HL-60 (cell line): Measurements from ENCODE around the gene HIPK4.
"Not testable (repeated sequence)": the region's sequence is repeated elsewhere in the genome, so short reads cannot be mapped to it uniquely, and the experiment has no call there.

Experiments
- DNase-seq, 2 experiments: peaks; one replicate each; pipeline ENCODE4 v3.0.0-alpha.2; 2010 to 2020; ENCODE audit warnings: low read depth in 1 of 2, low spot score in 1 of 2
- H3K27ac ChIP-seq: fragments of 250-450 bp; sonication (Bioruptor Pico); replicated peaks from 2 replicates; pipeline ENCODE4 v1.5.1; 2020; ENCODE audit warnings: mild to moderate bottlenecking, moderate library complexity
- H3K27me3 ChIP-seq: fragments of 250-450 bp; sonication (Bioruptor Pico); 2 replicates; pipeline ENCODE4 v1.5.1; 2021; ENCODE audit warnings: mild to moderate bottlenecking, moderate library complexity; ENCODE audit not compliant: insufficient read depth, poor library complexity, severe bottlenecking
- H3K4me3 ChIP-seq: replicated peaks from 2 replicates; pipeline ENCODE4 v1.5.1; 2011; ENCODE audit warnings: mild to moderate bottlenecking, control low read depth, low read length; ENCODE audit not compliant: insufficient read depth
- CTCF ChIP-seq: IDR thresholded peaks from one replicate; pipeline ENCODE4 v1.5.1; 2011; ENCODE audit warnings: low read length, control low read depth, inconsistent platforms; ENCODE audit not compliant: insufficient read depth
- GABPA ChIP-seq: IDR thresholded peaks from 2 replicates; pipeline ENCODE4 v1.6.1; 2012; ENCODE audit warnings: low read depth
- POLR2AphosphoS5 ChIP-seq: IDR thresholded peaks from 2 replicates; pipeline ENCODE4 v1.6.1; 2012; ENCODE audit warnings: low read depth
- REST ChIP-seq: IDR thresholded peaks from 2 replicates; pipeline ENCODE4 v1.6.1; 2012; ENCODE audit warnings: low read depth; ENCODE audit not compliant: insufficient replicate concordance
- SPI1 ChIP-seq: IDR thresholded peaks from 2 replicates; pipeline ENCODE4 v1.6.1; 2012; ENCODE audit warnings: low read depth, mild to moderate bottlenecking, borderline replicate concordance

The HIPK4 gene

GRCh38 chr19:40411958-40412499 is 22.0 kb upstream of the HIPK4 start:
- Histone ChIP-seq H3K27ac (no peak overlapping the region), H3K4me3 (no peak overlapping the region), H3K27me3 (no peaks in the 10 kb centered on the region)
- TF ChIP-seq SPI1 (no peak), POLR2AphosphoS5 (no peak), GABPA (no peak), CTCF (no peak), REST (no peak)
- no peak for DNase-seq

GRCh38 chr19:40411125-40411842 is 21.3 kb upstream of the HIPK4 start:
- no peak overlapping the region for H3K27ac ChIP-seq
- no peak overlapping the region for H3K4me3 ChIP-seq
- TF ChIP-seq CTCF: no peak
- no peaks in the 10 kb centered on the region for H3K27me3 ChIP-seq
- no peak for DNase-seq

GRCh38 chr19:40410030-40410389 is 20.0 kb upstream of the HIPK4 start:
- Histone ChIP-seq H3K4me3 (no peak overlapping the region), H3K27ac (no peak overlapping the region), H3K27me3 (no peaks in the 10 kb centered on the region)
- TF ChIP-seq SPI1: no peak
- TF ChIP-seq CTCF: no peak
- TF ChIP-seq REST: no peak
- TF ChIP-seq GABPA: no peak
- no peak for TF ChIP-seq POLR2AphosphoS5
- DNase-seq: no peak

DNA sequence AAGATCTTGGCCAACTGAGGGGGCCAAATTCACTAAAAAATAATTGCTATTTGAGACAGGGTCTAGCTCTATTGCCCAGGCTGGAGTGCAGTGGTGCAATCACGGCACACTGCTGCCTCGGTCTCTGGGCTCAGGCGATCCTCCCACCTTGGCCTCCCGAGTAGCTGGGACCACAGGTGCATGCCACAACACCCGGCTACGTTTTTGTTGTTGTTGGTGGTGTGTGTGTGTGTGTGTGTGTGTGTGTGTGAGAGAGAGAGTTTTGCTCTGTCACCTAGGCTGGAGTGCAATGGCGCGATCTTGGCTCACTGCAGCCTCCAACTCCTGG is 18.6 kb upstream of the HIPK4 start:
- not testable (repeated sequence) for DNase-seq, H3K27ac ChIP-seq, H3K4me3 ChIP-seq, H3K27me3 ChIP-seq
